Vagina (tissue), 2 donors: ENCODE results near the gene PML.

ENCODE experiments used
- POLR2A ChIP-seq, 2 donors: fragments of 450-650 bp; IDR thresholded peaks; one replicate each; pipeline ENCODE4 v1.6.1; 2017; ENCODE audit warnings: antibody characterized with exemption in 2 of 2, mild to moderate bottlenecking in 2 of 2, moderate library complexity in 2 of 2
- POLR2AphosphoS5 ChIP-seq, 2 donors: sonication (generic); formaldehyde crosslinking; IDR thresholded peaks; one replicate each; pipeline ENCODE4 v1.9.0; 2017; ENCODE audit warnings: antibody characterized with exemption in 2 of 2, mild to moderate bottlenecking in 2 of 2, low read depth in 1 of 2; ENCODE audit not compliant: insufficient read depth in 1 of 2
- TF ChIP-seq, protein P1 (sequence below), 3 experiments: fragments of 450-650 bp in 2 of 3; fragments of 200-600 bp in 1 of 3; sonication (generic) in 1 of 3; IDR thresholded peaks; one replicate each; pipeline ENCODE4 v1.5.1; 2017 to 2019; ENCODE audit warnings: antibody characterized with exemption in 3 of 3, mild to moderate bottlenecking in 2 of 3, moderate library complexity in 2 of 3

DNA sequence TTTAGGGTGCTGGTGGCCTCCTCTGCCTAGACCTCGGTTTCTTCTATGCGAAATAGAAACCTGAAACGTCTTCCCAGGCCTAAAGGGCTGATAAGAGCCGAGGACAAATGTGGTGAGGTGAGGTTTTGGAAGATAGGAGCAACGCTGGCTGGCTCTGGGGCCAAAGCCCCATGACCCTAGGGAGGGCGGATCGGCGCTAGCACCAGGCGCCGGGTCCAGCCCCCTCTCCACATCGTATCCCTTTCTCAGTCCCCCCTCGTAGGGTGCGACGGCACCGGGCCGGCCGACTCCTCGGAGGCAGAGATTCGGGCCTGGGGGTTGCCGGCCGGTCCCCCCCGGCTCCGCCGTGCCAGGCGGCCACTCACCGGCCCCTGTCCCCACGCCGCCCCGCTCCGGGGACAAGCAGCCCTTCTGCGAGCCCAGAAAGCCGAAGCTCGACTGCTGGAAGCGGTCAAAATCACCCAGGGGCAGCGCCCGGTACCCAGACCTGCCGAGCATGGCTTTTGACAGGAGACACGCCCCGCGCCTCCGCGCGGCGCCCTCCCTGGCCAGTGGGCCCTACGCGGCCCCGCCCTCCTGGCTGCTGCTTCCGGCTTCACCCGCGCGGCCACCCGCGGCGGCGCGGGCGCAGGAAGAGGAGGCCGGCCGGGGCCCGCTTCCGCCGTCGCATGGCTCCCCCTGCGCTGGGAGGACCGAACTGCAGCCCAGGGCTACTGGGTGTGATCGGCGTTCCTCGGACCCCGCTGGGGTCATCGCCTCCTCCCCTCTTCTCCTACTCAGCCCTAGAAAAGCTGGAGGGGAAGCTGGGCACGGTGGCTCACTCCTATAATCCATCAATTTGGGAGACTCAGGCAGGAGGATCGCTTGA is 2.6 kb upstream of the PML start, which contains the start of gene STOML1:
- TF ChIP-seq, protein P1, sequence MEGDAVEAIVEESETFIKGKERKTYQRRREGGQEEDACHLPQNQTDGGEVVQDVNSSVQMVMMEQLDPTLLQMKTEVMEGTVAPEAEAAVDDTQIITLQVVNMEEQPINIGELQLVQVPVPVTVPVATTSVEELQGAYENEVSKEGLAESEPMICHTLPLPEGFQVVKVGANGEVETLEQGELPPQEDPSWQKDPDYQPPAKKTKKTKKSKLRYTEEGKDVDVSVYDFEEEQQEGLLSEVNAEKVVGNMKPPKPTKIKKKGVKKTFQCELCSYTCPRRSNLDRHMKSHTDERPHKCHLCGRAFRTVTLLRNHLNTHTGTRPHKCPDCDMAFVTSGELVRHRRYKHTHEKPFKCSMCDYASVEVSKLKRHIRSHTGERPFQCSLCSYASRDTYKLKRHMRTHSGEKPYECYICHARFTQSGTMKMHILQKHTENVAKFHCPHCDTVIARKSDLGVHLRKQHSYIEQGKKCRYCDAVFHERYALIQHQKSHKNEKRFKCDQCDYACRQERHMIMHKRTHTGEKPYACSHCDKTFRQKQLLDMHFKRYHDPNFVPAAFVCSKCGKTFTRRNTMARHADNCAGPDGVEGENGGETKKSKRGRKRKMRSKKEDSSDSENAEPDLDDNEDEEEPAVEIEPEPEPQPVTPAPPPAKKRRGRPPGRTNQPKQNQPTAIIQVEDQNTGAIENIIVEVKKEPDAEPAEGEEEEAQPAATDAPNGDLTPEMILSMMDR (IDR thresholded peaks at IDR 0.05) = peak; percentile 79 to 80 (median 79)
- peak in 1 of 2 donors; percentile 46 for TF ChIP-seq POLR2AphosphoS5 (IDR thresholded peaks at IDR 0.05; ENCODE audit: insufficient read depth in 1 of 2, low read depth in 1 of 2)
- peak in 1 of 2 donors; percentile 47 for TF ChIP-seq POLR2A (IDR thresholded peaks at IDR 0.05)
